DMS53 treated with DMSO at 0.1 percent for 48 hours (cell line): ENCODE data around the gene SRRM3.
"Not testable (repeated sequence)": the region's sequence is repeated elsewhere in the genome, so short reads cannot be mapped to it uniquely, and the experiment has no call there.

Experiments used
- DNase-seq: peaks from one replicate; lab custom pipeline; 2025; ENCODE audit not compliant: unreplicated experiment; lab: John Stamatoyannopoulos, UW

SRRM3 gene

GRCh38 chr7:76201732-76202665 is at the start of gene SRRM3:
SRRM3 (plus strand) TSS chr7:76201896; CDS start chr7:76235067, 33,171 bp downstream.
- DNase-seq = peak; percentile 72

GRCh38 chr7:76151932-76152331 is 49.8 kb upstream of the SRRM3 start:
- no peak for DNase-seq

- not testable (repeated sequence) for DNase-seq
Observed at GRCh38 chr7:76153571-76154230, 48.0 kb upstream of the SRRM3 start.

- no peak for DNase-seq
Observed at GRCh38 chr7:76155938-76156337, 45.8 kb upstream of the SRRM3 start.

- DNase-seq = not testable (repeated sequence)
Observed at GRCh38 chr7:76156992-76157685, 44.6 kb upstream of the SRRM3 start.

- not testable (repeated sequence) for DNase-seq
Observed at GRCh38 chr7:76158416-76158815, 43.3 kb upstream of the SRRM3 start.

GRCh38 chr7:76162416-76163170 is 39.1 kb upstream of the SRRM3 start:
- DNase-seq = not testable (repeated sequence)

- peak; percentile 40 for DNase-seq
Observed at GRCh38 chr7:76163812-76164211, 37.9 kb upstream of the SRRM3 start.

- no peak for DNase-seq
Observed at GRCh38 chr7:76165106-76165972, 36.4 kb upstream of the SRRM3 start.

GRCh38 chr7:76165973-76166403 is 35.7 kb upstream of the SRRM3 start:
- no peak for DNase-seq

- DNase-seq = peak; percentile 98
Observed at GRCh38 chr7:76166404-76167255, 35.1 kb upstream of the SRRM3 start.

GRCh38 chr7:76173566-76174205 is 28.0 kb upstream of the SRRM3 start:
- DNase-seq = no peak

GRCh38 chr7:76176951-76177350 is 24.7 kb upstream of the SRRM3 start:
- not testable (repeated sequence) for DNase-seq

GRCh38 chr7:76179686-76180085 is 22.0 kb upstream of the SRRM3 start:
- no peak for DNase-seq

- no peak for DNase-seq
Observed at GRCh38 chr7:76182225-76182960, 19.3 kb upstream of the SRRM3 start.

GRCh38 chr7:76185187-76185896 is 16.4 kb upstream of the SRRM3 start:
- no peak for DNase-seq

- DNase-seq = no peak
Observed at GRCh38 chr7:76187272-76187671, 14.4 kb upstream of the SRRM3 start.
